GM13977 (cell line): ENCODE measurements around the gene SLAMF8.

Experiments
- DNase-seq: peaks from one replicate; pipeline ENCODE4 v3.0.0; 2012; ENCODE audit warnings: low spot score
- CTCF ChIP-seq: IDR thresholded peaks from 2 replicates; pipeline ENCODE4 v1.5.1; 2012; ENCODE audit warnings: mild to moderate bottlenecking, control low read depth; ENCODE audit not compliant: insufficient read depth; ENCODE audit errors: extremely low read depth, missing control alignments
- in situ Hi-C: fragments of 300-500 bp; cut with MboI; formaldehyde crosslinking; loops from one replicate; pipeline ENCODE4 v1.12.0; 2022; ENCODE audit warnings: low sequenced_read_pairs, low pct_unique_long_range_greater_than_20kb, mixed read lengths, inconsistent platforms; ENCODE audit not compliant: unreplicated experiment

Gene SLAMF8

GRCh38 chr1:159869607-159870006 lies 42.9 kb downstream of the SLAMF8 start:
- no peak for DNase-seq
- in situ Hi-C loops: no loop called here
- TF ChIP-seq CTCF: no peak

- no peak for DNase-seq
- in situ Hi-C loops: no loop called here
- no peak for TF ChIP-seq CTCF
These were observed 44.0 kb downstream of the SLAMF8 start for GRCh38 chr1:159870704-159871103.

- in situ Hi-C loops: no loop called here
- DNase-seq: no peak
- no peak for TF ChIP-seq CTCF
These were observed 46.2 kb downstream of the SLAMF8 start for GRCh38 chr1:159872891-159873290.

GRCh38 chr1:159873530-159874143 lies 47.0 kb downstream of the SLAMF8 start:
- no peak for DNase-seq
- in situ Hi-C loops: no loop called here
- no peak for TF ChIP-seq CTCF

GRCh38 chr1:159877695-159878444 lies 51.2 kb downstream of the SLAMF8 start:
- in situ Hi-C loops: no loop called here
- no peak for DNase-seq
- TF ChIP-seq CTCF: no peak

GRCh38 chr1:159879136-159879535 lies 52.5 kb downstream of the SLAMF8 start:
- in situ Hi-C loops: no loop called here
- DNase-seq: no peak
- no peak for TF ChIP-seq CTCF
